Occipital lobe (tissue), 3 donors: ENCODE data around the gene RPL3. TPM values are rescaled to one million over a fixed set of nuclear protein-coding genes. Genes with fewer than 3 reads are reported as not detected.

Experiments
- DNase-seq: peaks from one replicate; lab custom pipeline; 2025; lab: John Stamatoyannopoulos, UW
- small RNA-seq: library from RNA; depleted of rRNA; stranded (forward); fragments of <200 nt; gene quantifications from one replicate; pipeline ENCODE3, GENCODE V24; 2014
- total RNA-seq: library from RNA; depleted of rRNA; stranded (reverse); fragments of >200 nt; gene quantifications from one replicate; pipeline ENCODE4 v1.2.3, GENCODE V29; 2014

The RPL3 gene
- total RNA-seq, 1 donor from 2014 or later: 1,406 TPM

DNA sequence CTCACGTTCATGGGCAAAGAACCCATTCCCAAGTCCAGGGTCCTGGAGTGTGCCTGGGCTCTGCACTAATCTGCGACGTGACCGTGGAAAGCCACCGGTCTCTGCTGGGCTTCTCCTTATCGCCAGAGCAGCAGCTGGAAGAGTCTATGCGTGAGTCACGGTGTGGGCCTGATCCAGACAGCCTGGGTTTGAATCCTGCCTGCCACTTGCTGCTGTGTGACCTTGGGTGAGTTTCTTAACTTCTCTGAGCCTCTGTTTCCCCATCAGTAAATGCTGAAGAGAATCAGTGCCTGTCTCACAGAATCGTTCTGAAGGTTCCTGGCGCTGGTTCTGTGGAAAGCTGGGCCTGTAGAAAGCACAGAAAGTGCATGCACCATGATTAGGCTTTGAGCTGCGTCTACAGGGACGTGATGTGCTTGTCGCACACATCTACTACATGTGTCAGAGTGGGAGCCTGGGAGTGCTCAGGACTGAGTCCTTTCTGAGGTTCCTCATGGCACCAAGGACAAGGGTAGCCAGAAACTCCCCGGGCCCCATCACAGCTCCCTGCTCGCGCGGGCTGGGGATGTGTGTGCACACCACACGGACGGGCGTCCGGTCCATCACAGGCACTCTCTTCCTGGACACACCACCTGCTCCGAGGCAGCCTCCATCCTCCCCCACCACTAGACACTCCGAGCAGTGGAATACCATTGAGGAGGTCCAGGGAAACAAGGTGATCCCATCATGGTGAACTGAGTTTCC is 54.1 kb downstream of the RPL3 start:
- DNase-seq: no peak

DNA sequence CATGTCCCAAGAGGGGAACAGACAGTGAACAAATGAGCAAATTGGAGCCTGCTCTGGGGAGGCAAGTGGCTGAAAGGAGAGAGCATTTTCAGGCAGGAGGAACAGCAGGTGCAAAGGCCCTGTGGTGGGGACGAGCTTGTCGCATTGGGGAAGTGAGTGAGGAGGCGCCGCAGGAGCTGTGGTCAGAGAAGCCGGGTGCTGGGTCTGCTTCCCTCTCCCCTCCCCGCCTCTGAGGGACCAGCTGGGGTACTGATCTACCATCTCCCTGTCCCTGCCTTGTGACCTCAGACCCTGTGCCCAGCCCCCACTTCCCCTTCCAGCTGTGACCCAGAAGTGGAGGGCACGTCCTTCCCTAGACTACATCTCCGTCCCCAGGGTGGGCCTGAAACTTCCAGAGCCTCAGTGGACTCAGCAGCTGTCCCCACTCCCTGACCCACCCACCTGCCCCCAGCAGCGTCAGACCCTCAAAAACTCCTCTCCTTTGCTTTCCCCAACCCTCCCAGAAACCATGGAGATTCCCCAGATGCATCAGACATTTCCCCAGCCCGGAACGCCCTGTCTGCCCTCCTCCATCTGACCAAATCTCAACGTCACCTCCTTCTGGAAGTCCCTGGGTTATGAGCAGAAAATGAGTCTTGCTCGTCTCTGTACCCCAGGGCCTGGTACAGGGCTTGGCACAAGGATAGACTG is 54.9 kb downstream of the RPL3 start:
- DNase-seq: no peak

DNA sequence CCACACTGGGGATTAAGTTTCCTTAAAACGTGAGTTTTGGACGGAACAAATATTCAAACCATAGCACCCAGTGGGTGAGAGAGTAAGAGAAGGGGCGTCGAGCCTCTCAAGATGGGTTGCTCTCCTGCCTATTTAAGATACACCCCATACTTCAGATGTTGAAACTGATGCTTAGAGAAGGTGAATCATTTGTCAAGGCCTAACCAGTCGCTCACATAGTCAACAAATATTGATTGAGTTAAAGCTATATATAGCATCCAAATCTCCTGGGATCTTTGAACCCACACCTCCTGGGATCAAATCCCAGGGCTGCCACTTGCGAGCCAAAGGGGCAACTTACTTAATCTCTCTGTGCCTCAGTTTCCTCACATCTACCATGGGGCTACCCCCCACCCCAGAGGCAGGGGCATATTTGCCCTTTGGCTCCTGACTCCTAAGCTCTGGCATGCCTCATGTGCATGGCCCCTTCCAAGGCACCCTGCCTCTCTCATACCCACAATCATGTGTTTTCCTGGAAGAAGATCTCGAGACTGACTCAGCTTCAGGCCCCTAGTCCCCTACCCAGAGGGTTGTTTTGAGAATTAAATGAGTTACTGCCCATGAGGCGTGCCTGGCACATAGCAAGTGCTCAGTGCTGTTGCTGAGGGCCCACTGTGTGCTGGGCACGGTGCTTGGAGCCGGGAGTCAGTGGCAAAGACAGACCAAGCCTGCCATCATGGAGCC is 55.6 kb downstream of the RPL3 start:
- no peak for DNase-seq

Small RNA genes within 50 kb of the gene (small RNA-seq; reads per million reads assigned to genes)
- not detected for gene SNORD43
- gene SNORD83A: 2,266 reads per million, percentile 99 among the genes with 10 or more reads in this experiment
- gene SNORD83B: not detected

Other genes with a start within 250 kb of the RPL3 start
- 1.9 TPM for gene APOBEC3G, start 242.3 kb downstream of the RPL3 start, total RNA-seq
- not detected for gene APOBEC3H, start 222.4 kb downstream of the RPL3 start, total RNA-seq
- gene CBX7, start 166.9 kb downstream of the RPL3 start, total RNA-seq: 6.6 TPM
- gene PDGFB, start 74.6 kb downstream of the RPL3 start, total RNA-seq: 2.5 TPM
- 63.9 TPM for gene SYNGR1, start 30.4 kb upstream of the RPL3 start, total RNA-seq
- gene TAB1, start 80.2 kb upstream of the RPL3 start, total RNA-seq: 15.4 TPM
- gene MGAT3, start 137.4 kb upstream of the RPL3 start, total RNA-seq: 24.8 TPM
- gene MIEF1, start 182.7 kb upstream of the RPL3 start, total RNA-seq: 16.1 TPM
- gene ATF4, start 200.9 kb upstream of the RPL3 start, total RNA-seq: 90.3 TPM
- gene RPS19BP1, start 213.1 kb upstream of the RPL3 start, total RNA-seq: 18.9 TPM